HG03196 (cell line): ENCODE results near the gene APLN.

Source experiments
- ATAC-seq: cut with Tn5 transposase; IDR thresholded peaks from one replicate; pipeline ENCODE4 v1.9.1; 2021; ENCODE audit not compliant: unreplicated experiment

The APLN gene

DNA sequence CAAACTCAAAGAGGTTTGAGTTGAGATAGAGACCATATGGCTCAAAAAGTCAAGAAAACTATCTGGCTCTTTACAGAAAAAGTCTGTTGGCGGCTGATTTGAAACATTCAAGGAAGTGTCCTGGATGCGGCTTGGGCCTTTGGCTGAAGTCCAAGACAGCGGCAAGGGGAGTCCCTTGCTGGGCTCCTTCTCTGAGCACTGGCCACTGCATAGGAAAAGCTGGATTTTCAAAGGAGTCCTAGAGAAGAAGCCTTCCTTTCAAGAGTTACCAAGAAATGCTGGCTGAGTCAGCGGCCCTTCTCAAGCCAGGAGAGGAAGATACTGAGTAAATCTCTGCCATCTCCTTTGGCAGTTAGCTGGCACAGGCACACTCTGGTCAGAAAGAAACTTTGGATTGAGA lies 12.1 kb downstream of the APLN start:
- no peak for ATAC-seq

DNA sequence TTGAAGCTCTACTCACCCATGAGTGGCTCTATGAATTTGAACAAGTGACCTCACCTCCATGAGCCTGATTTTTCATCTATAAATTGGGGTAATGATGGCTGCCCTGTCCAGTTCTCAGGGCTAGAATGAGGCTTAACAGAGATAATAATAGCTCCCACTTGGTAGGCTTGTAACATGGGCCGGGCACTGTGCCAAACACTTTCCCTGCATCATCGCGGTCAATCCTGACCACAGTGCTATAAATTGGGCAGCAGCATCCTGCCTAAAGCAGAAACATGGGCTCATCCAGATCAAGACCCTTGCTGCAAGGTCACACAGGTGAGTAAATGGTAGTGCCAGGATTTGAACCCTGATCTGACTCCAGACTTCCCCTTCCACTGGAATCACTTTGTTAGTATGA lies 12.8 kb downstream of the APLN start:
- no peak for ATAC-seq

DNA sequence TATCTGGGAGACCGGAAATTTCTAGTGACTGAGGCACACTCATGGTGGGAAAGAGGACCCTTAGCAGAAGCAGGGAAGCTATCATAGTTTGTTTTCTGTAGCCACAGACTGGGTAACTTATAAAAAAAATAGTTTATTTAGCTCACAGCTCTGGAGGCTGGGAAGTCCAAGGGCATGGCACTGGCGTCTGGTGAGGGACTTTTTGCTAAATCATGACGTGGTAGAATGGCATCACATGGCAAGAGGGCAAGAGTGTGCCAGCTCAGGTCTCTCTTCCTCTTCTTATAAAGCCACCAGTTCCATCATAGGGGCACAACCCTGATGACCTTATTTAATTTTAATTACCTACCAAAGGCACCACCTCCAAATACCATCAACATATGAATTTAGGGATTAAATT lies 13.3 kb downstream of the APLN start:
- ATAC-seq = no peak

DNA sequence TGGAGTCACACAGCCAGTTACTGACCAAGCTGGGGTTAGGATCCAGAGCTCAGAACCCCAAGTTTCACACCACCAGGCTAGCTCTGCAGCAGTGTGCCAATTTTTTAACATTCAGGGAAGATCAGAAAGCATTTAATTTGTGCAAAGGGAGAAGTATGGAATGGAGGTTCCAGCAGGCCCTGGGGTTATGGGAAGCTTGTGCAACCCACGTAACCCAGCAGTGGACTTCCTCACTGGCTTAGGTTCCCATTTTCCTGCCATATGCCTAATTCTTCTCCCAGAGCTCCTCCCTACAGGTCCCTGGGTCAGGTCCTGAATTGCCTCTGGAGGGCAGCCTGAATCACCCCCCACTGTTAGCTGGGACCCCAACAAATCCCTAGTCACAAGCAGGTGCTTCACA lies 14.0 kb downstream of the APLN start:
- no peak for ATAC-seq

DNA sequence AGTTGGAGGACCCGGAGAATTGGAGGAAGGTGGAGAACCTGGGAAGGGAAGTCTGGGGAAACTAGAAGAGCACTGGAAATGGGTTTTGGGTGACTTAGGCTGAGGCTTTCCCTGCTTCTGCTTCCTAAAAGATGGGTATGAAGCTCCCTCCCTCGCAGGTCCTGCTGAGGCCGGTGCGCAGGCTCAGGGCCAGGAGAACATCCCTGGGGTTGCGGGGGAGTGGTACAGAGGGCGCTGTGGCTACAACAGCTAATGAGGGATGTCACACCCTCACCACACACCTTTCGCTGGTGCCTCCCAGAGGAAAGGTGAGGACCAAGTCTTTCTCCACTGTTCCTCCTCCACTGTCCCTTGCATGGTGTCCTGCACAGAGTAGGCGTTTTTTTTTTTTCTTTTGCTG lies 15.8 kb downstream of the APLN start:
- no peak for ATAC-seq

DNA sequence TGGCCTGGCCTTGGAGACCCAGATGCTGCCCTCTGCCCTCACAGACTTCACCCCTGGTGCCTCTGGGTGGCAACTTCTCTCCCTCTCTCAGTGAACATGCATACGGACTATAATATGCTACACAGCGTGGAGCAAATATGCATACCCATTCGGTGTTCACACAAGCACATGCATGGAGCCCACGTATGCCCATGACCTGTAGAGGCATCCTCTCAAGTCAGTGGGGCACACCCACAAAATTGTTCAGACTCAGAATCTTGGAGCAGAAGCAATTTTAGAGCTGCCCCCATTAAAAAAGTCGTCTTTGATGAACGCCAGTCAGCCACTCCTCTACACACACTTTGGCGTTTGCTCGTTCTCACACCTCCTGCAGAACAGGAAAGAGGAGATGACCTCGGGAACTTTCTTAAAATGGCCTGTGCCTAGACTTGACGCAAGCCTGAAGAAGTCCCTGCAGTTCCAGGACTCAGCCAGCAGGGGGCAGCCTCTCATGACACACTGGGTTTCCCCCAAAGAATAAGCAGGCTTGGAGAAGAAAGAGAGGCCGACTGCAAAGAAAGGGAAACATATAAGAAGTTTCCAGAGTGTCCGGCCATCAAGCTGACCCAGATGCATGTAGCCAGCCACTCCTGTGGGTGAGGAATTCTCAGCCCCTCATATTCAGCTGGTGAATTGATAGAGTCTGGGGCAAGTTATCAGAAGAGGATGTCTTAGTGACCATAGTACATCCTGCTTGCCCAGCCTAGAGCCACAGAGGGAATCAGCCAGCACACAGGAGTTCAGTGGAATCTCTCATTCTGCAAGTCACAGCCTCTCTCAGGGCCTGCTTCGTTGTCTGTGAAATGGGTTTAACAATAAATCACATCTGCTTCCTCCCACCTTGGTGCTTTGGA lies 17.3 kb downstream of the APLN start:
- ATAC-seq = no peak

DNA sequence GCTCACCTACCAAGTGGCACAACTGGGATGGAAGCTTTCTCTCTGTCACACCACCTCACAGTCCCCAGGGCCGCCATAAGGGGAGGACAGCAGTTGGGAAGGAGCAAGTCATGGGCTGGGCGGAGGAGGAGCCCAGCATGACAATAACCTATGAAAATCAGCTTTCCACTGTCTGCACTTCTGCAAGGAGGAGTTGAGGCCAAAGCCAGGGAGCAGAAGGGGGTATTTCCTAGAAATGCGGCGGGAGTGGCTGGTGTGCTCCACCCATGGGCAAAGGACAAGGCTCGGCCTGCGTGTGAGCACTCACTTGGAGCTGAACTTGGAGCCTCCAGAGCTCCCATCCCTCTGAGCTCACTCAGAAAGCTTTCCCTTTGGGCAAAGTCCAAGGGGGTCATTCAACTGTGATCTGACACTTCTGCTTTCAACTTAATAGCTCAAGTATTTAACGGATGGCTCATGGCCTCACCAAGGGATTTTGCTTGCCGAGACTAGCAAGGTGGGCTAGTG lies 18.5 kb downstream of the APLN start:
- ATAC-seq = no peak

DNA sequence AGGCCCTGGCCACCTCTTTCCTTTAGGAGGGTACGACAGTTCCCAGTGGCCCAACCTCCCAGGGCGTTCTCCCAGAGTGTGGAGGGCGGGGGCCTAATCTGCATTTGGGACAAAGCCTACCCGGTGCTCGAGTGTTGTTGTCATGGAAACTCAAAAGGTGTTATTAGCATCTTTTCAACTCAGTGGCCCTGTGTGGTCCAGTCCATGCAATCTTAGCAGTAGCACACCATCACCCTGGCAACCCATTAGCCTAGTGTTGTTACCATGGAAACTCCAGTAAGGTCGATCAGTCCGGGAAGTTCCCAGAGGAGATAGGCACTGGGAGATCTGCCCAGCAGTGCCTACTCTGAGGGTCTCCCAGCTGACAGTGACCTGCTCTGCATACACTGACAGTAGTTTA lies 20.2 kb downstream of the APLN start:
- ATAC-seq = no peak

DNA sequence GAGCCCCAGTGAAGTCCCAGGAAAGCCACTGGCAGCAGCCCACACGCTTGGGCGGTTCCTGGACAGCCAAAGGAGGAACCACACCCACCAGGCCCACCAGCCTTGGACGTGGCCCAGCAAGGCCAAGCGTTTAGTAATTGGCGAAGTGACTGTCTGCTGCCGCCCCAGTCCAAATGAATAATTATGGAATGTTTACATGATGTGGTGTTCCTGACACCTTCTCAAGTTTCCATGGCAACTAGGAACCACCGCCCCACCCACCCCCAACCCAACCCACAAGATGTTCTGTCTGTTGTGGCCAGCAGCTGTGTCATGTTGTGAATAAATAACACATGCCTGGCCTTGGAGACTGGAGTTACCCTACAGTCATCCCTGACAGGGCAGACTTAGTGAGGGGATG lies 22.3 kb downstream of the APLN start:
- no peak for ATAC-seq

DNA sequence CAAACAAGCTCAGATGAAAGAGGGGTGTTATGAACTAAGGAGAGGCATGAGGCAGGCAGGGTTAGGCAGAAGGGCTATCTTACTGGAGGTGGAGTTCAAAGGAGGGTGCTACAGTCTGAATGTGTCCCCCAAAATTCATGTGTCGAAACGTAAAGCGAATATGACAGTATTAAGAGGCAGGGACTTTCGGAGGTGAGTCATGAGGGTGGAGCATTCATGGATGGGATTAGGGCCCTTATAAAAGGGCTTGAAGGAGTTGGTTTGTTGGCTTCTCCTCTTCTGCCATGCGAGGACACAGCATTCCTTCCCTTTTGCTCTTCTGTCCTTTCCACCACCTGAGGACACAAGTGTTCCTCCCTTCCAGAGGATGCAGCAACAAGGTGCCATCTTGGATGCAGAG lies 22.9 kb downstream of the APLN start:
- ATAC-seq = no peak

DNA sequence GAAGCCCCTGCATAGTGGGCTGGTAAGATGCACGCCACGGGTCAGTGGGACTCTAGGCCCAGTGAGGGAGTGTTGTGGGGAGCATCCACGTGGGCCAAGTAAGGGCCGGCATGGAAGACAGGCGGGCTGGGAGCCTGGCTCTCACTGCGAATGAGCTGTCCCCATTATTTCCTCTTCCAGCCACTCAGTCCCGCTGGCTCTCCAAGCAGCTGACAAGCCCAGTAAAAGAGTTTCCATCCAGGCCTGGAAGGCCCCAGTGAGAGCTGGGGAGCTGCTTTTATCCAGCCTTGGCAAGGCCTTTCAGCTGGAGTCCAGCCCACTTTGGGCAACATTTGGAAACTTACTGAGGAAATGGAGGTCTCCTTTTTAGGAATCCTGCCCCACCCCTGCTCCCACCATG lies 24.9 kb downstream of the APLN start:
- ATAC-seq = no peak

DNA sequence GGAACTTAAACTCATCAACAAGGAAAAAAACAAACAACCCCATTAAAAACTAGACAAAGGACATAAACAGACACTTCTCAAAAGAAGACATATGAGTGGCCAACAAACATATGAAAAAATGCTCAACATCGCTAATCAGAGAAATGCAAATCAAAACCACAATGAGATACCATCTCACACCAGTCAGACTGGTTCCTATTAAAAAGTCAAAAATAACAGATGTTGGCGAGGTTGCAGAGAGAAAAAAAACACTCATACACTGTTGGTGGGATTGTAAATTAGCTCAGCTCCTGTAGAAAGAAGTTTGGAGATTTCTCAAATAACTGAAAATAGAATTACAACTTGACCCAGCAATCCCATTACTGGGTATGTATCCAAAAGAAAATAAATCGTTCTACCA lies 28.7 kb downstream of the APLN start:
- no peak for ATAC-seq

DNA sequence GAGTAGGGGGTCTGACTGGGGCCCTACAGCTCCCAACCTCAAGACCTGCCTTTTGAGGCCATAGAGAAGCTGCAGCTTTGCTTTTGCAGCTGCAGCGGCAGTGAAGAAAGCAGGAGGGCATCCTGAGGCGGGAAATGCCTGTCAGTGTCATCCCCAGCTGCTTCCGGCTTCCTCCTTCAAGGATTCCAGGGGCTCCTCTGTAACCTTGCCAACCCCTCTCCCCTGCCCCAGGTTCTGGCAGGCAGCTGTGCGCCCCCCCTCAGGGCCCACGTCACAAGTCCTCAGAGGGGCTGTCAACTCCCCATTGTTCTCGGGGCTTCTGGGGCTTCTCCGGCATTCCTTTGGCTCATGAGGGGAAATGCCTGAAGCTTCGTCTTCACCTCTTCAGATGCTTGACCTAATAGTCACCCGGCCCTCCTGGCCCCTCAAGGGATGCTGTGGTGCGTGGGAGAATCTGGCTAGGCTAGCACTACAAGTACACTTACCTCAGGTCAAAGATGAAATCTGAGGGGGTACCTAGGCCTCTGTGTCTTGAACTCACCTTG lies 31.9 kb downstream of the APLN start:
- no peak for ATAC-seq

DNA sequence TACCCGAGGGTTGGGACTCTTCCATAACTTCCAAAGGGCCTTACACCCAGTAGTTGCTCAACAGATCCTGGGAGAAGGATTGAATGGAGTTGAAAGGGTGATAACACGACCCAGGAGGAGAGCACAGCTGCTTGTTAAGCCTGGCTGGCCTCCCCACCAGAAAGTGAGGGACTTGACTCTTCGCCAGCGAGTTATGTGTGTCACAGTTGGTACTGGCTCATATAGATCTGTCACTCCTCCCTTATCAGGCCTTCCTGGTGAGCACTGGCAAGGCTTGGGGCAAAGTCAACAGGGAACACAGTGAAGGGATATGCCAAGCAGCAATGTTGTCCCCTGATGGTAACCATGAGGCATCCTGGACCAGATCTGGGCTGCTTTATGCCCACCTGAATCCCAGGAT lies 35.8 kb downstream of the APLN start:
- no peak for ATAC-seq

DNA sequence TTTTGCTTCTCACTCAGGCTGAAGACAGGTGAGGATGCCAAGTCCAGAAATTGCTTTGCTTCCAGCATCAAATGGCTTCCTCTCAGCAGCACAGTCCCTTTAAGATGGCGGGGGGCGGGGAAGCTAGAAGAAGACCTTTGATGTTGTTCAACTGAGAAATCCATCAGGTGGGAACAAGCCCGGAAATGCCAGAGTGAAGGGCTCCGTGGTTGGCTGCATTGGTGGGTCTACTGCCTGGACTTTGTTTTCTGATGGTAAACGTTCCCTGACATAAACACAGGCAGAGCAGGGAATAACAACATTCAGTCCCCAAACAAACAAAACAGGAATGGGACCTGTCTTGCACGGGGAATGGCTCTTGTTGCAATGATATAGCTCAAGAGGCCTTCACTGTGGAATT lies 37.3 kb downstream of the APLN start:
- ATAC-seq = no peak

DNA sequence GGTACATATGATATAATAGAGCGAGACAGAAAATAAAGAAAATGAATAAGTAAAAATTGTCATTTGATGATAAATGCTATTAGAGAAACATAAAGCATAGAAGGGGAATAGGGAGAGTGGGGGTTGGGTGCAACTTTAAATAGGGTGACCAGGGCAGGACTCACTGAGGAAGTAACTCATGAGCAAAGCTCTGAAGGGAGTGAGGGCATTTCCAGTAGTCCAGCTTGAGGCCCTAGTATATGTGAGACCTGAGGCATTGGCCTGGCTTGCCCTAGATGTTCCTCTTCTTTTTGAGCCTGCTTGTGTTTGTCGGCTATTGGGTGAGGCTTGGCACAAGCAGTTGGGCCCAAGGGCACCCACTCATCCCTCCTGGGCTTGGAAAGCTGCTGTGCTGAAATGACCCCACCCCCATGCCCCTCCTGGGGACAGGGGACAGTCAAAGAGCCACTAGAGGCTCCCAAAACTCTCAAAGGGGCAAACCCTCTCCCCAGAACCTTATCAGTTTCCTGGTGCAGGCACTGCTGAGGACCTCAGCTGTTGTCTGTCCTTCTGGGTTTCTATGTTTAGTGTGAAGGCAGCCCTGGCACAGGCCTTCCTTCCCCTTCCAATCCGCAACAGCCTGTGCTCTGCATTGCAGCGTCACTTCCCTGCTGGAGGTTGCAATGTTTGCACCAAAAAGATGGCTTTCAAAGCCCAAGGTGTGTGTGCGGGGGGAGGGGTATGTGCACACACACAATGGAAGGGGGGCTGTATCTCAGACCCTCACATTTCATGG lies 40.1 kb downstream of the APLN start:
- no peak for ATAC-seq

DNA sequence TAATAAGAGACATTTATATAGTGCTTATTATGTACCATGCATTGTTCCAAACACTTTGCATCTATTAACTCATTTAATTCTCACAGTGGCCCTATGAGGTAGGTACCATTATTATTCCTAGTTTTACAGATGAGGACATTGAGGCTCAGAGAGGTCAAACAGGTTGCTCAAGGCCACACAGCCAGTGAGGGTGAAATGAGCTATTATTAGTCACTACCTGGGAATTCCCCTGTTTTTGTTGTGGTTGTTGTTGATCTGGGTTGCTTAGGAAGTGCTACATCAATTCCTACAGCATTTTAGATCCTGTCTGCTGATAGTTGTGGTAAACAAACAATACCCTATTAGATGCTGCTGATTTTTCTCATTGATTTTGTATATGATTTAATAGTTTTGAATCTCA lies 41.2 kb downstream of the APLN start:
- no peak for ATAC-seq

DNA sequence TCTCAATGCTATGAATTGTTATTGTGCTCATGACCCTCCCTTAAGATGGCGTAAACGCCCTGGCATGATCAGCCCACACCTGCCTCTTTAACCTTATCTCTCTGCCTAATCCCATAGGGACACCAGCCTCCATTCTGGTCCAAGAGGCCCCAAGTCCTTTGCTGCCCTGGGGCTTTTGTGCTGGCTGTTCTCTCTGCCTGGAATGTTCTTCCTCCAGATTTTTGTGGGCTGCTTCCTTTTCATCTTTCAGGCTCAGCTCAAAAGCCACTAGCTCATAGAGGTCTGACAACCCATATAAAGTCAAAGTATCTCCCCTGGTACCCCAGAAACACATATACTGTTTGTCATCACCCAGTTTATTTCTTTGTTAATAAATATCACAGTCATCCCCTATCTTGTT lies 42.4 kb downstream of the APLN start:
- ATAC-seq = no peak

DNA sequence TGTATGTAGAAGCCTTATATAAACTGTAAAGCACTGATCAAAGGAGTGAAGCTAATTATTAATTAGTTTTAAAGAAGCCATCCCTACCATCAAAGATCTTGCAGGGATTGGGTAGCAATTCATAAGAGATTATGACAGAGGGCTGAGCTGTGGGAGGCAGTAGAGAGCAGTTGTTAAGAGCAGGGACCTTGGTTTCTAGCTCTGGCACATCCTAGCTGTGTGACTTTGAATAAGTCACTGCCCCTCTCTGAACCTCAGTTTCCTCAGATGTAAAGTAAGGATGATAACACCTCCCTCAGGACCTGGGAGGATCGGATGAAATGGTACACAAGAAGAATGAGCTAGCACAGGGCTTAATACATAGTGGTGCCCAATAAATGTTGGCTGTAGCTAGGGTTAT lies 45.4 kb downstream of the APLN start:
- ATAC-seq = no peak

DNA sequence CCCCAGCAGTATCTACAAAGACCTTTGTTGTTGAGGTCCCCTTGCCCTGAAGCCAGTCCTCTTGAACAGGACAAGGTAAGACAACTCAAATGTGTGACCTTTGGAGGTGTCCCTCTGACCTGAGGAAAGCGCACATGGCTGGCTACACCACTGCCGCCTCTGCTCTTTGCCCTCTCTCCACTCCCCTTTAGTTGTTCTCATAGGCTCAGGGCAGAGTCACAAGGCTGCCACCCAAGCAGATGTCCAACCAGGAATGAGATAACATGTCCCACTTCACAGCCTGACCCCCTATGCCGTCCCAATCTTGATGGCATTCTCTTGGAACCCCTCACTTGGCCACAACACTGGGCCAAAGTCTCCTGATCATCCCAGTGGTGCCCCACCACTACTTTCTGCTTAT lies 46.3 kb downstream of the APLN start:
- ATAC-seq = no peak

DNA sequence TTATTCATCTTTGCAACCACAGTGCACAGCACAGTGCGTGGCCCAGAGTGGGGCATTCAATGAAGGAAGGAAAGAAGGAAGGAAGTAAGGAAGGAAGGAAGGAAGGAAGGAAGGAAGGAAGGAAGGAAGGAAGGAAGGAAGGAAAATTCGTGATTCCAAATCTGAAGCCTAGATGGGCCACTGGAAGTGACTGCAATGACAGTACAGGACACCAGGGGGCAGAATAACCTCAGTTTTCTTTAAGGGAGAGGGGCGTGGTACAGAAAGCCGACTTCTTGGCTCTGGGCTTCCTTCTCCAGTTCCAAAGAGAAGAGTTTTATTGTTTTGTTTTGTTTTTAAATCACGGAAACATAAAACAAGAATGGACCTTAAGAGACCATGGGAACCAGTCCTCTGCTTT lies 47.8 kb downstream of the APLN start:
- no peak for ATAC-seq

DNA sequence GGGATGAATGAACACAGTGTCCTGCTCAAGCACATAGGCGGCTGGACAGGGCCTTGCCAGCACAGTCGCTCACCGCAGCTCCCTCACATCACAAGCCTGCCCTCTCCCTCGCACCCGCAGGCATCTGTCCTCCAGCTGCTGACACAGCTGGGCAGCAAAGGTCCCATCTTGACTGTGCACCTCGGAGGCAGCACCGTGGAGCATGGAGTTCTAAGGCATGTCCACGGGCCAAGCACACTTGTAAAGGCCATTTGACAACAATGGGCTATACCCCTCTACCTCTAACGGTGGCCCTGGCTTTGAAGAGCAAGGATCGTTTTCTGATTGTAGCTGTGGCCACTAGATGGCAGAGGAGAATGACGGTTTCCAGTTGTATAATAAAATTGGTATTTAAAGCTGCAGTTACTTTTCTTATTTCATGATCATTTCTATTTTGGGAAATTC lies 53.8 kb downstream of the APLN start:
- no peak for ATAC-seq
